PC-3 (cell line): ENCODE measurements around the gene CD300LG. TPM values are rescaled to one million over a fixed set of nuclear protein-coding genes. Genes with fewer than 3 reads are reported as not detected.

Experiments used
- ATAC-seq: fragments of 200-7000 bp; cut with Tn5 transposase; 2 replicates; pipeline ENCODE4 v1.9.1; 2020; ENCODE audit warnings: mild to moderate bottlenecking, moderate library complexity
- BruUV-seq: library from RNA; stranded (reverse); fragments of 400-500 nt; replicated peaks from 2 replicates; lab custom pipeline; 2021; lab: Mats Ljungman, UMichigan
- CTCF ChIA-PET: fragments of 300-600 bp; sonication (Branson Sonifier 250); formaldehyde crosslinking; loops from one replicate; lab custom pipeline; 2022; ENCODE audit warnings: antibody characterized with exemption; lab: Charles Lee
- POLR2A ChIA-PET: fragments of 300-600 bp; sonication (Branson Sonifier 250); formaldehyde crosslinking; loops from one replicate; lab custom pipeline; 2022; ENCODE audit warnings: antibody characterized with exemption; ENCODE audit not compliant: unreplicated experiment; lab: Charles Lee
- DNase-seq: peaks from one replicate; pipeline ENCODE4 v3.0.0-alpha.2; 2015
- H2AFZ ChIP-seq: fragments of 300-600 bp; sonication (generic); 2 replicates; pipeline ENCODE4 v1.6.0; 2016; ENCODE audit warnings: antibody characterized with exemption, low read length
- H3F3A ChIP-seq: fragments of 300-600 bp; sonication (generic); one replicate; pipeline ENCODE4 v1.6.0; 2017; ENCODE audit warnings: antibody characterized with exemption, low read length, control low read depth, mild to moderate bottlenecking; ENCODE audit not compliant: unreplicated experiment
- H3K27ac ChIP-seq: fragments of 300-600 bp; sonication (generic); 2 replicates; pipeline ENCODE4 v1.5.1; 2016; ENCODE audit warnings: mild to moderate bottlenecking, low read length
- H3K27me3 ChIP-seq: fragments of 300-600 bp; sonication (generic); 2 replicates; pipeline ENCODE4 v1.6.1; 2016; ENCODE audit warnings: low read length, mixed read lengths
- H3K36me3 ChIP-seq: fragments of 300-600 bp; sonication (generic); 2 replicates; pipeline ENCODE4 v1.6.1; 2016; ENCODE audit warnings: low read depth, mixed run types, low read length, mixed read lengths
- H3K4me1 ChIP-seq: fragments of 300-600 bp; sonication (generic); 2 replicates; pipeline ENCODE4 v1.5.1; 2016; ENCODE audit warnings: low read length; ENCODE audit not compliant: insufficient read depth
- H3K4me2 ChIP-seq: fragments of 300-600 bp; sonication (generic); 2 replicates; pipeline ENCODE4 v1.6.0; 2016; ENCODE audit warnings: low read length
- H3K4me3 ChIP-seq: fragments of 300-600 bp; sonication (generic); 2 replicates; pipeline ENCODE4 v1.5.1; 2016; ENCODE audit warnings: mild to moderate bottlenecking, low read length, mixed read lengths
- H3K79me2 ChIP-seq: fragments of 300-600 bp; sonication (generic); 2 replicates; pipeline ENCODE4 v1.6.1; 2017; ENCODE audit warnings: low read length, mixed read lengths
- H3K9ac ChIP-seq: fragments of 300-600 bp; sonication (generic); 2 replicates; pipeline ENCODE4 v1.6.0; 2016; ENCODE audit warnings: mild to moderate bottlenecking, low read length
- H3K9me2 ChIP-seq: fragments of 300-600 bp; sonication (generic); replicated peaks from 2 replicates; pipeline ENCODE4 v1.6.1; 2016; ENCODE audit warnings: mixed run types, low read length, mixed read lengths
- H3K9me3 ChIP-seq: fragments of 300-600 bp; sonication (generic); 2 replicates; pipeline ENCODE4 v1.6.1; 2016; ENCODE audit warnings: low read length, mixed read lengths
- H4K20me1 ChIP-seq: fragments of 300-600 bp; sonication (generic); 2 replicates; pipeline ENCODE4 v1.6.1; 2016; ENCODE audit warnings: low read length, mixed read lengths
- EZH2 ChIP-seq: fragments of 300-600 bp; sonication (generic); IDR thresholded peaks from one replicate; pipeline ENCODE4 v1.6.1; 2017; ENCODE audit warnings: antibody characterized with exemption, mild to moderate bottlenecking, low read length; ENCODE audit not compliant: unreplicated experiment
- EZH2phosphoT487 ChIP-seq: fragments of 300-600 bp; sonication (generic); IDR thresholded peaks from 2 replicates; pipeline ENCODE4 v1.6.1; 2018; ENCODE audit warnings: mild to moderate bottlenecking, antibody characterized with exemption, low read length, borderline replicate concordance
- intact Hi-C: fragments of 100-400 bp; cut with micrococcal nuclease; formaldehyde crosslinking; loops from 2 replicates; pipeline ENCODE4 v1.9.0; 2023
- total RNA-seq: library from RNA; depleted of rRNA; stranded (reverse); fragments of >200 nt; gene quantifications from 2 replicates; pipeline ENCODE4 v1.2.3, GENCODE V29; 2014
- TF ChIP-seq, protein P1 (sequence below): fragments of 300-600 bp; sonication (generic); conservative IDR thresholded peaks from 2 replicates; pipeline ENCODE4 v1.5.1; 2017; ENCODE audit warnings: antibody characterized with exemption, low read depth, mild to moderate bottlenecking, low read length

CD300LG gene
- total RNA-seq, 1 experiment from 2014 or later = not detected

DNA sequence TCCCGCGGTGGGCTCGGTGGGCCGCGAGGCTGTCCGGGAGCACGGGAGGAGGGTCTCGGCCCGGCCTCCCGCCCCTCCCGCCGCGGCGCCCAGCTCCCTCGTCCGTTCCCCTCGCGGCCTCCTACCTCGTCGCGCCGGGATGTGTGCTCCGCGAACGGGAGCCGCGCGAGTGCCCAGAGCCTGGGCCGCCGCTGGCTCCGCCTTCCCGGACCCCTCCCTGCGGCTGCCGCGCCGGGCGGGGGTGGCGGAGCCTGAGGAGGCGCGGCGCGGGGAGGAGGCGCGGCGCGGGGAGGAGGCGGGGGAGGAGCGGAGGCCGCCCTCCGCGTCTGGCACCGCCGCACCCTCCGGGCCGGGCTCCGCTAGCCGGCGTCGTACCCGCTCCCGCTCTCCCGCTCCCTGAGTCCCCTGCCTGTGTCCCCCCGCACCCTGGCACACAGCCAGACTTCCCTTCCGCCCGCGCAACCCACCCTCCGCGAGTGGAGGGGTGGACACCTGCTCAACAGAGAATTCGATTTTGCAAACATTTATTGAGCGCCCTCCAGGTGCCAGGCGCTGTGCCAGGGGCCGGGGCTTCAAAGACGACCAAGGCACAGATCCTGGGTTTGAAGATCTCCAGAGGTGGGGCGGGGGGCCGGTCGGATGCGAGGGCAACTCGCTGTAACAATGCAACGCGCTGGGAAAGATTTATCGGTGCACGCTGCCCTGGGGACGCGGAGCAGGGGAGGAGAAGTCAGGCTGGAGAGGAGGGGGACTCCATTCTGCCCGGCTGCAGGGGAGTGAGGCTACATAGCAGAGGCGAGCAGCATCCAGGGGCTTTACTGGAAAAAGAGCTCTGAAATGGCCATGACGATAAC is 13.8 kb upstream of the CD300LG start, which contains the start of gene MPP3:
Gene MPP3 (minus strand): TSS at position 171 of the 854 bp plus-strand sequence. CDS start 1,240 bp downstream, outside the sequence.
- Histone ChIP-seq H2AFZ (peak within 1 kb of the TSS; percentile 79), H3K27me3 (no peaks in the 10 kb centered on the region), H3K4me3 (peak within 1 kb of the TSS; percentile 80), H4K20me1 (no peaks in the 10 kb centered on the region), H3K9ac (peak within 1 kb of the TSS; percentile 80), H3K4me2 (peak within 1 kb of the TSS; percentile 83), H3K9me3 (no peaks in the 10 kb centered on the region), H3K27ac (peak within 1 kb of the TSS; percentile 50), H3K4me1 (peaks cover 25% of the 10 kb centered on the region), H3K9me2 (no peaks in the 10 kb centered on the region), H3F3A (no peaks in the 10 kb centered on the region), H3K79me2 (peaks cover 16% of the 10 kb centered on the region), H3K36me3 (peaks cover 20% of the 10 kb centered on the region)
- ChIA-PET CTCF (interaction anchor here (0.5 kb wide), 1 partner anchor 163 kb away, joined by 5 read pairs; no protein-coding TSS in a partner anchor), POLR2A (no interaction called here)
- ATAC-seq = peak; percentile 90
- no peak for TF ChIP-seq EZH2
- TF ChIP-seq, protein P1, sequence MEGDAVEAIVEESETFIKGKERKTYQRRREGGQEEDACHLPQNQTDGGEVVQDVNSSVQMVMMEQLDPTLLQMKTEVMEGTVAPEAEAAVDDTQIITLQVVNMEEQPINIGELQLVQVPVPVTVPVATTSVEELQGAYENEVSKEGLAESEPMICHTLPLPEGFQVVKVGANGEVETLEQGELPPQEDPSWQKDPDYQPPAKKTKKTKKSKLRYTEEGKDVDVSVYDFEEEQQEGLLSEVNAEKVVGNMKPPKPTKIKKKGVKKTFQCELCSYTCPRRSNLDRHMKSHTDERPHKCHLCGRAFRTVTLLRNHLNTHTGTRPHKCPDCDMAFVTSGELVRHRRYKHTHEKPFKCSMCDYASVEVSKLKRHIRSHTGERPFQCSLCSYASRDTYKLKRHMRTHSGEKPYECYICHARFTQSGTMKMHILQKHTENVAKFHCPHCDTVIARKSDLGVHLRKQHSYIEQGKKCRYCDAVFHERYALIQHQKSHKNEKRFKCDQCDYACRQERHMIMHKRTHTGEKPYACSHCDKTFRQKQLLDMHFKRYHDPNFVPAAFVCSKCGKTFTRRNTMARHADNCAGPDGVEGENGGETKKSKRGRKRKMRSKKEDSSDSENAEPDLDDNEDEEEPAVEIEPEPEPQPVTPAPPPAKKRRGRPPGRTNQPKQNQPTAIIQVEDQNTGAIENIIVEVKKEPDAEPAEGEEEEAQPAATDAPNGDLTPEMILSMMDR = no peak
- TF ChIP-seq EZH2phosphoT487 = no peak
- DNase-seq = peak; percentile 91
- intact Hi-C loops = no loop called here
- TSS peak; percentile 41 for BruUV-seq

DNA sequence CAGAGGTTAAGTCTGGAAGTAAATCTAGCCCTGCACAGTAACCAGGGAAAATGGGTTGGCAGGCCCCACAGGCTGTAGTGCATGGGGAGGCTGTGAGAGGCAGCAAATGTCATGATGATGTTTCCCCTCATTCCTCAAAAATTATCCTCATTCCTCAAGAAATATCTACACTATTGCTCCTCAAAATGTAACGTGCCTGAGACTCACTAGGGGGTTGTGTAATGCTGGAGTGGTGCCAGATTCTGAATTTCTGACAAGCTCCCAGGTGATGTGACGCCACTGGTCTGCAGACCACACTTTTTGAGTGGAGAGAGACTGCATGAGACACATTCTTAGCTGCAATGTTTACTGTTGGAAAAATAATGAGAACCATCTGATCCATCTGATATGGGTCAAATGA is 12.9 kb upstream of the CD300LG start:
- Histone ChIP-seq H3K9me2 (no peaks in the 10 kb centered on the region), H3K4me2 (no peak overlapping the region), H2AFZ (no peak overlapping the region), H3F3A (peaks cover 2% of the 10 kb centered on the region), H3K27me3 (no peaks in the 10 kb centered on the region), H3K4me3 (no peak overlapping the region), H3K36me3 (peaks cover 18% of the 10 kb centered on the region), H4K20me1 (no peaks in the 10 kb centered on the region), H3K9ac (no peak overlapping the region), H3K9me3 (no peaks in the 10 kb centered on the region), H3K27ac (no peak overlapping the region), H3K79me2 (peaks cover 16% of the 10 kb centered on the region), H3K4me1 (peaks cover 26% of the 10 kb centered on the region)
- intact Hi-C loops = no loop called here
- ATAC-seq (no peak), DNase-seq (peak; percentile 22)
- CTCF ChIA-PET = no interaction called here
- POLR2A ChIA-PET = no interaction called here
- no TSS peak for BruUV-seq
- TF ChIP-seq EZH2phosphoT487 (no peak), EZH2 (no peak)
- TF ChIP-seq, protein P1 = no peak

DNA sequence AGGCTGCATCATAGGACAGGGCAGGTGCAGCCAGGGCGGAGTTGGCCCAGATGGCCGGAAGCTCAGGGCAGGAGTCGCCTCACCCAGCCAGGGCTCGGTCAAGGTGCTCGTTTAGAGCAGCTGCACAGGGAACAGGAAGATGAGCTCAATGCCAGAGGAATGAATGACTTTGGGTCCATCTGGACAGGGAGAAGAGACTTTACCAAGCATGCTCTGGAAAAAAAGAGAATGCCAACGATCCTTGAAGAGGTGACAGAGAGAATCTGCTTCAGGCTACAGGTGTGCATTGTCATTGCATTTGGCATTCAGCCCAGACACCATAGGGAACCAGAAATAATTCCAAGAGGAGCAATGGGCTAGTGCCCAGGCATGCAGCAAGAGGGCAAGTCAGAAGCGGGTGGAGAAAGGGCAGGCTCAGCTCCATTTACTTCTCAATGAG is 7.3 kb upstream of the CD300LG start:
- CTCF ChIA-PET = no interaction called here
- intact Hi-C loops = no loop called here
- H3K27me3 ChIP-seq = no peaks in the 10 kb centered on the region
- peak overlapping the region; percentile 55 for H3K4me3 ChIP-seq
- no peak overlapping the region for H3K9ac ChIP-seq
- H3K36me3 ChIP-seq = no peaks in the 10 kb centered on the region
- DNase-seq = peak; percentile 81
- peak overlapping the region; percentile 58 for H3K27ac ChIP-seq
- peak overlapping the region; percentile 69 for H2AFZ ChIP-seq
- ATAC-seq = peak; percentile 78
- TF ChIP-seq, protein P1 = no peak
- TF ChIP-seq EZH2phosphoT487 = no peak
- no peak for TF ChIP-seq EZH2
- H3K9me2 ChIP-seq = no peaks in the 10 kb centered on the region
- POLR2A ChIA-PET = interaction anchor here (0.6 kb wide), 1 partner anchor 84 kb away, joined by 4 read pairs; no protein-coding TSS in a partner anchor
- peak overlapping the region; percentile 81 for H3K4me2 ChIP-seq
- no TSS peak for BruUV-seq
- H3K4me1 ChIP-seq = peaks cover 35% of the 10 kb centered on the region
- H4K20me1 ChIP-seq = no peaks in the 10 kb centered on the region
- no peaks in the 10 kb centered on the region for H3K9me3 ChIP-seq
- no peaks in the 10 kb centered on the region for H3K79me2 ChIP-seq
- peaks cover 4% of the 10 kb centered on the region for H3F3A ChIP-seq
